Measurements from ENCODE around the gene RPS2.

RPS2 gene

GRCh38 chr16:1918351-1919326, 46.0 kb downstream of the RPS2 start, which contains the start of gene HS3ST6:
TSS of gene HS3ST6 (minus strand) at chr16:1918415. CDS start at chr16:1918323, 92 bp downstream.
- no peak for DNase-seq (ENCODE audit: low read depth)

GRCh38 chr16:1917665-1918350, 46.8 kb downstream of the RPS2 start:
- no peak for DNase-seq (ENCODE audit: low read depth)

GRCh38 chr16:1917056-1917664, 47.5 kb downstream of the RPS2 start:
- DNase-seq (ENCODE audit: low read depth): no peak

- no peak for DNase-seq (ENCODE audit: low read depth)
Measured at GRCh38 chr16:1916640-1916990, 48.0 kb downstream of the RPS2 start.

GRCh38 chr16:1915732-1916639, 48.6 kb downstream of the RPS2 start:
- no peak for DNase-seq (ENCODE audit: low read depth)

GRCh38 chr16:1914988-1915387, 49.6 kb downstream of the RPS2 start:
- DNase-seq (ENCODE audit: low read depth): no peak

GRCh38 chr16:1914084-1914608, 50.5 kb downstream of the RPS2 start:
- DNase-seq (ENCODE audit: low read depth): no peak

GRCh38 chr16:1913327-1914083, 51.1 kb downstream of the RPS2 start:
- DNase-seq (ENCODE audit: low read depth): no peak

GRCh38 chr16:1912215-1912543, 52.4 kb downstream of the RPS2 start:
- no peak for DNase-seq (ENCODE audit: low read depth)
